ENCODE data around the gene C10orf71.

Gene C10orf71

DNA sequence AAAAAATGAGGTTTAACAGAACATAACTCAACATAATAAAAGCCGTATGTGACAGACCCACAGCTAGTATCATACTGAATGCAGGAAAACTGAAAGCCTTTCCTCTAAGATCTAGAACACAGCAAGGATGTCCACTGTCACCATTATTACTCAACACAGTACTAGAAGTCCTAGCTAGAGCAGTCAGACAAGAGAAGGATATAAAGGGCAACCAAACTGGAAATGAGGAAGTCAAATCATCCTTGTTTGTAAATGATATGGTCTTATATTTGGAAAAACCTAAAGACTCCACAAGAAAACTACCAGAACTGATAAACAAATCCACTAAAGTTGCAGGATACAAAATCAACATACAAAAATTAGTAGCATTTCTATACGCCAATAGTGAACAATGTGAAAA lies 45.9 kb downstream of the C10orf71 start:
- DNase-seq (ENCODE audit: low spot score): no peak
- H3K4me3 ChIP-seq: no peak overlapping the region
- H3K27ac ChIP-seq: no peak overlapping the region
- TF ChIP-seq, protein P1, sequence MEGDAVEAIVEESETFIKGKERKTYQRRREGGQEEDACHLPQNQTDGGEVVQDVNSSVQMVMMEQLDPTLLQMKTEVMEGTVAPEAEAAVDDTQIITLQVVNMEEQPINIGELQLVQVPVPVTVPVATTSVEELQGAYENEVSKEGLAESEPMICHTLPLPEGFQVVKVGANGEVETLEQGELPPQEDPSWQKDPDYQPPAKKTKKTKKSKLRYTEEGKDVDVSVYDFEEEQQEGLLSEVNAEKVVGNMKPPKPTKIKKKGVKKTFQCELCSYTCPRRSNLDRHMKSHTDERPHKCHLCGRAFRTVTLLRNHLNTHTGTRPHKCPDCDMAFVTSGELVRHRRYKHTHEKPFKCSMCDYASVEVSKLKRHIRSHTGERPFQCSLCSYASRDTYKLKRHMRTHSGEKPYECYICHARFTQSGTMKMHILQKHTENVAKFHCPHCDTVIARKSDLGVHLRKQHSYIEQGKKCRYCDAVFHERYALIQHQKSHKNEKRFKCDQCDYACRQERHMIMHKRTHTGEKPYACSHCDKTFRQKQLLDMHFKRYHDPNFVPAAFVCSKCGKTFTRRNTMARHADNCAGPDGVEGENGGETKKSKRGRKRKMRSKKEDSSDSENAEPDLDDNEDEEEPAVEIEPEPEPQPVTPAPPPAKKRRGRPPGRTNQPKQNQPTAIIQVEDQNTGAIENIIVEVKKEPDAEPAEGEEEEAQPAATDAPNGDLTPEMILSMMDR (IDR thresholded peaks at IDR 0.05): no peak

GRCh38 chr10:49347342-49347741 lies 48.4 kb downstream of the C10orf71 start:
- TF ChIP-seq, protein P1 (IDR thresholded peaks at IDR 0.05): no peak
- H3K4me3 ChIP-seq: no peak overlapping the region
- DNase-seq (ENCODE audit: low spot score): peak; percentile 3
- H3K27ac ChIP-seq: no peak overlapping the region

DNA sequence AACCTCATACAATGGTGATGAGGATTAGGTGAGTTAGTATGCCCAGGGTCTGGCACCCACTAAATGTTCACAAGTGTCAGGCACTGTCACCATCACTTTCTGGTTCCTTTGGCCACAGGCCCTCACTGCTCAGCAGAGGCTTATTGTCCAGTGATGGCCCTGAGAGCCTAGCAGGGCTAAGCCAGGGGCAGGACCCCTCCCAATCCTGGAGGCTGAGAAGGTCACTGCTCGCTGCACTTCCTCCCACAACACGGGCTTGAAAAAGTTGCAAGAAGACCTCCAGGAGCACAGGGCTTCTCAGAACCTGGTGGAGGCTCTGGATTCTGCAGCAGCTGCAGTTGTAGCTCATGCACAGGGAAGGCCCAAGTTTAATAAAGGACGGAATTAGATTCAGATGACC lies 48.9 kb downstream of the C10orf71 start:
- peak; percentile 58 for DNase-seq (ENCODE audit: low spot score)
- no peak overlapping the region for H3K27ac ChIP-seq
- H3K4me3 ChIP-seq: no peak overlapping the region
- TF ChIP-seq, protein P1 (IDR thresholded peaks at IDR 0.05): no peak

DNA sequence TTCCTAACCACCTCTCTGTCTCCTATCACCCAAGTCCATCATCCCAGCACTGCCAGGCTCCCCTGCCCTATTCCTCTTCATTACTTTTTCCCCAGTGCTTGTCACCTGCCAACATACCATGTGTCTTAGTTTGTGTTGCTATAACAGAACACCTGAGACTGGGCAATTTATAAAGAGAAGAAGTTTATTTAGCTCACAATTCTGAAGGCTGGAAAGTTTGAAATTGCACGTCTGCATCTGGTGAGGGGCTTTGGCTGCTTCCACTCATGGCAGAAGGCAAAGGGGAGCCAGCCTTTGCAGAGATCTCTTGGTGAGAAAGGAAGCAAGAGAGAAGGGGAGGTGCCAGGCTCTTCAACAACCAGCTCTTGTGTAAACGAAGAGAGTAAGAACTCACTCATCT lies 49.6 kb downstream of the C10orf71 start:
- TF ChIP-seq, protein P1 (IDR thresholded peaks at IDR 0.05): no peak
- Histone ChIP-seq H3K4me3 (no peak overlapping the region), H3K27ac (no peak overlapping the region)
- no peak for DNase-seq (ENCODE audit: low spot score)

DNA sequence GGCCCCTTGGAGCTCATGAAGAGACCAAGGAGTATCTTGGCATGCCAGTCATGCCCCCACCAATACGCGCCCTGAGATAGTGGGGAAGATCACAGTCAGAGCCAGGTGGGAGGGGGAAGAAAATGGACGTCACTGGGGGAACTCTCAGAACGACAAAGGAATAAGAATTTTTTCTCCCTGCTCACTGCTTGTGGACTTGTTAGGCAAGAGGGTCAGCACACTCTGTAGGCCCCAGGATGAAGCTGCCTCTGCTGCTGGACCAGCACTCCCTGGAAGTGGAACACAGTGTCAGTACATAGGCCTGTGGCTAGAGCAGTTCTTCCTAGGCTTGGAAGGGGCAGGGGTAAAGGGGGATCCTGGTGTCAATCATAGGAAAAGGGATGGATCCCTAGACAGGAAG lies 50.4 kb downstream of the C10orf71 start:
- H3K27ac ChIP-seq: no peak overlapping the region
- TF ChIP-seq, protein P1 (IDR thresholded peaks at IDR 0.05): no peak
- H3K4me3 ChIP-seq: no peak overlapping the region
- peak; percentile 40 for DNase-seq (ENCODE audit: low spot score)

DNA sequence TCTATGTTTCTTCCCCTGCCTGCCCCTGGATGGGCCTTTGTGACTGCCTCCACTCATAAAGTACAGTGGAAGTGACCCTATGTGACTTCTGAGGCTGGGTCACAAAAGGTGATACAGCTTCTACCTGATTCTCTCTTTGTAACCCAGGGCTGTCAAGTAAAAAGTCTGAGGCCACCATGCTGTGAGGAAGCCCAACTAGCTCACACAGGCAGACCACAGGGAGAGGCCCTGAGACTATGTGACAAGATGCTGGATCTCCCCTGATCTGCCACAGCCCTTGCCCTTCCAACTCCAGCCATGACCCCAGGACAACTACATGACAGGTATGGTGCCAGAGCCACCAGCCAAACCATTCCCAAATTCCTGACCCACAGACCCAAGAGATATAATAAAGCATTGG lies 51.2 kb downstream of the C10orf71 start:
- Histone ChIP-seq H3K4me3 (no peak overlapping the region), H3K27ac (no peak overlapping the region)
- TF ChIP-seq, protein P1 (IDR thresholded peaks at IDR 0.05): no peak
- DNase-seq (ENCODE audit: low spot score): peak; percentile 17

DNA sequence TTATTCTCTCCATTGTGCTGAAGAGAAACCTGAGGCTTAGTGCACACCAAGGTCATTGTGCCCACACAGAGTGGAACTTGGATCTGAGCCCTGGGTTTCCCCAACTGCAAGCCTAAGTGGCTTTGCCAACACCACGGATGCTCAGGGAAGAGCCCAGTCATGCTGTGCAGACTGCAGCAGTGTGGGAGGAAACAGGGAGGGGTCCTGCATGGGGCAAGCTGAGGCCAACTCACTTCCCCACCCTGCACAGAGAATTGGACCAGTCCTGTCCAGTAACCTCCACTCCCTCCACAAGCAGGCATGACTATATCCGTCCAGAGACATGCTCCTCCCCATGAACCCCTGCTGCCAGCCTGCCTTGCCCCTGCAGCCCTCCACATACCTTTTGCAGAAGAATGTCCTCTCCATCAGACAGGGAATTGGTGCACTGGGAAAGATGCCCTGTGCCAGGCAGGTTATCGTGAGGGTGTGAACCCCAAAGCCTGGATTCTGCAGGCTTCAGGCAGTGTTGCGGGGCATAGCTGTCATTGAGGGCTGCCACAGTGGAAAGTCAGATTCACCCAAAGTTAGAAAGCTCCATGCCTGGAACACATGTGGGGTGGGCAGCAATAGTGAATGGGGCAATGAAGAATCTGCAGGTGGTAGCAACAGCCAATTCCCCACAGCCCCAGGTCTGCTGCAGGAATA lies 52.0 kb downstream of the C10orf71 start:
- TF ChIP-seq, protein P1 (IDR thresholded peaks at IDR 0.05): no peak
- no peak overlapping the region for H3K4me3 ChIP-seq
- peak; percentile 36 for DNase-seq (ENCODE audit: low spot score)
- H3K27ac ChIP-seq: no peak overlapping the region

Data from coronary artery (tissue), 2 donors.